HCT116 (cell line): ENCODE results near the gene FRMD3. TPM values are rescaled to one million over a fixed set of nuclear protein-coding genes. Genes with fewer than 3 reads are reported as not detected.

ENCODE experiments used
- ATAC-seq: fragments of 200-7000 bp; cut with Tn5 transposase; 2 replicates; pipeline ENCODE4 v1.9.1; 2020; ENCODE audit warnings: mild to moderate bottlenecking, moderate library complexity
- BruUV-seq: library from RNA; stranded (reverse); fragments of 400-500 nt; replicated peaks from 2 replicates; lab custom pipeline; 2021; lab: Mats Ljungman, UMichigan
- CTCF ChIA-PET: fragments of 300-600 bp; sonication (Branson Sonifier 250); formaldehyde crosslinking; loops from one replicate; lab custom pipeline; 2021; ENCODE audit warnings: antibody characterized with exemption; lab: Charles Lee
- POLR2A ChIA-PET: fragments of 300-600, 350-600 bp; sonication (Branson Sonifier 250); formaldehyde crosslinking; loops from one replicate; lab custom pipeline; 2021; ENCODE audit warnings: antibody characterized with exemption; lab: Charles Lee
- RAD21 ChIA-PET, 2 experiments: fragments of 300-600 bp; sonication (Branson Sonifier 250); formaldehyde crosslinking; loops; one replicate each; lab custom pipeline; 2023; ENCODE audit warnings: low total read pairs in 2 of 2; ENCODE audit not compliant: uncharacterized antibody in 2 of 2, unreplicated experiment in 2 of 2, low non-redundant PET in 1 of 2; lab: Charles Lee
- DNase-seq: peaks from one replicate; pipeline ENCODE4 v3.0.0-alpha.2; 2010; ENCODE audit warnings: low read depth, low spot score
- H2AFZ ChIP-seq: fragments of 200-600 bp; shearing (Covaris generic), sonication (generic); 2 replicates; pipeline ENCODE4 v1.6.1; 2017; ENCODE audit warnings: low read depth, mixed run types, mixed read lengths, antibody characterized with exemption, low read length; ENCODE audit not compliant: poor library complexity, severe bottlenecking
- H3K27ac ChIP-seq: 2 replicates; pipeline ENCODE4 v1.5.1; 2012; ENCODE audit warnings: low read depth, low read length
- H3K27me3 ChIP-seq: fragments of 200-600 bp; sonication (generic); 2 replicates; pipeline ENCODE4 v1.6.1; 2016; ENCODE audit warnings: mixed run types, low read length, mixed read lengths; ENCODE audit not compliant: insufficient read depth
- H3K36me3 ChIP-seq, 2 experiments: fragments of 200-500 bp in 1 of 2; fragments of 200-600 bp in 1 of 2; sonication (Bioruptor generic) in 1 of 2; sonication (generic) in 1 of 2; 2 replicates each; pipeline versions ENCODE4 v1.5.1 to v1.6.1; 2014 to 2016; ENCODE audit warnings: low read length in 2 of 2, inconsistent platforms in 1 of 2, mixed read lengths in 1 of 2, mixed run types in 1 of 2; ENCODE audit not compliant: insufficient read depth in 2 of 2, control insufficient read depth in 1 of 2
- H3K4me1 ChIP-seq, 2 experiments: fragments of 200-600 bp in 1 of 2; sonication (generic) in 1 of 2; 2 replicates each; pipeline versions ENCODE4 v1.5.1 to v1.6.1; 2012 to 2017; ENCODE audit warnings: low read length in 2 of 2, inconsistent platforms in 1 of 2, mild to moderate bottlenecking in 1 of 2, mixed read lengths in 1 of 2, mixed run types in 1 of 2, moderate library complexity in 1 of 2; ENCODE audit not compliant: insufficient read depth in 2 of 2, control insufficient read depth in 1 of 2
- H3K4me2 ChIP-seq: fragments of 200-600 bp; sonication (generic); 2 replicates; pipeline ENCODE4 v1.6.1; 2017; ENCODE audit warnings: mixed run types, low read length, mixed read lengths
- H3K4me3 ChIP-seq, 2 experiments: fragments of 200-600 bp in 1 of 2; sonication (generic) in 1 of 2; replicated peaks in 1 of 2; 2 replicates each; pipeline ENCODE4 v1.5.1; 2011 to 2016; ENCODE audit warnings: low read length in 2 of 2, control low read depth in 1 of 2, low read depth in 1 of 2, mild to moderate bottlenecking in 1 of 2, mixed read lengths in 1 of 2, mixed run types in 1 of 2
- H3K79me2 ChIP-seq: fragments of 200-600 bp; sonication (generic); 2 replicates; pipeline ENCODE4 v1.6.1; 2017; ENCODE audit warnings: mild to moderate bottlenecking, mixed run types, low read length, moderate library complexity, mixed read lengths; ENCODE audit not compliant: insufficient read depth
- H3K9ac ChIP-seq: fragments of 200-600 bp; sonication (generic); 2 replicates; pipeline ENCODE4 v1.6.1; 2016; ENCODE audit warnings: low read length, mixed read lengths
- H3K9me2 ChIP-seq: fragments of 200-600 bp; sonication (generic), shearing (Covaris generic); 2 replicates; pipeline ENCODE4 v1.6.1; 2017; ENCODE audit warnings: mixed run types, mild to moderate bottlenecking, moderate library complexity; ENCODE audit not compliant: insufficient read depth
- H3K9me3 ChIP-seq, 2 experiments: fragments of 200-500 bp in 1 of 2; fragments of 200-600 bp in 1 of 2; sonication (Bioruptor generic) in 1 of 2; sonication (generic) in 1 of 2; 2 replicates each; pipeline ENCODE4 v1.6.1; 2014 to 2017; ENCODE audit warnings: low read length in 2 of 2, mixed read lengths in 2 of 2, inconsistent platforms in 1 of 2, low read depth in 1 of 2, mild to moderate bottlenecking in 1 of 2, mixed run types in 1 of 2, moderate library complexity in 1 of 2; ENCODE audit not compliant: control insufficient read depth in 1 of 2, insufficient read depth in 1 of 2
- H4K20me1 ChIP-seq: fragments of 200-600 bp; sonication (generic), shearing (Covaris generic); 2 replicates; pipeline ENCODE4 v1.6.1; 2017; ENCODE audit warnings: mixed run types, mild to moderate bottlenecking, moderate library complexity; ENCODE audit not compliant: insufficient read depth
- CBX3 ChIP-seq: IDR thresholded peaks from 2 replicates; pipeline ENCODE4 v1.6.1; 2012; ENCODE audit warnings: low read depth
- CEBPB ChIP-seq: IDR thresholded peaks from 2 replicates; pipeline ENCODE4 v1.6.1; 2012; ENCODE audit warnings: low read depth
- CTCF ChIP-seq, 3 experiments: fragments of 200-600 bp in 1 of 3; sonication (generic) in 1 of 3; IDR thresholded peaks in 2 of 3; conservative IDR thresholded peaks in 1 of 3; 2 replicates each; pipeline ENCODE4 v1.5.1; 2012 to 2017; ENCODE audit warnings: low read depth in 2 of 3, low read length in 2 of 3, antibody characterized with exemption in 1 of 3, borderline replicate concordance in 1 of 3, control low read depth in 1 of 3, mild to moderate bottlenecking in 1 of 3, mixed read lengths in 1 of 3, mixed run types in 1 of 3, moderate library complexity in 1 of 3; ENCODE audit not compliant: insufficient read depth in 1 of 3
- EGR1 ChIP-seq: IDR thresholded peaks from 2 replicates; pipeline ENCODE4 v1.6.1; 2012; ENCODE audit warnings: low read depth
- ELF1 ChIP-seq: IDR thresholded peaks from 2 replicates; pipeline ENCODE4 v1.6.1; 2012; ENCODE audit warnings: low read depth, borderline replicate concordance
- EZH2 ChIP-seq: fragments of 200-600 bp; sonication (generic); IDR thresholded peaks from 2 replicates; pipeline ENCODE4 v1.6.1; 2017; ENCODE audit warnings: antibody characterized with exemption, mixed run types
- EZH2phosphoT487 ChIP-seq: fragments of 200-600 bp; IDR thresholded peaks from 2 replicates; pipeline ENCODE4 v1.6.1; 2018; ENCODE audit warnings: antibody characterized with exemption, borderline replicate concordance
- JUND ChIP-seq: IDR thresholded peaks from 2 replicates; pipeline ENCODE4 v1.6.1; 2012
- MAX ChIP-seq: IDR thresholded peaks from 2 replicates; pipeline ENCODE4 v1.6.1; 2012
- REST ChIP-seq: IDR thresholded peaks from 2 replicates; pipeline ENCODE4 v1.6.1; 2012; ENCODE audit warnings: low read depth
- SIN3A ChIP-seq: IDR thresholded peaks from 2 replicates; pipeline ENCODE4 v1.6.1; 2012; ENCODE audit warnings: low read depth
- SP1 ChIP-seq: IDR thresholded peaks from 2 replicates; pipeline ENCODE4 v1.6.1; 2012; ENCODE audit warnings: low read depth
- SRF ChIP-seq: IDR thresholded peaks from 2 replicates; pipeline ENCODE4 v1.6.1; 2012; ENCODE audit warnings: low read depth
- ZBTB33 ChIP-seq: IDR thresholded peaks from 2 replicates; pipeline ENCODE4 v1.6.1; 2011; ENCODE audit warnings: mild to moderate bottlenecking, low read length, moderate library complexity; ENCODE audit not compliant: insufficient replicate concordance; ENCODE audit errors: extremely low read depth
- ZFX ChIP-seq: fragments of 450-650 bp; IDR thresholded peaks from 2 replicates; pipeline ENCODE4 v1.6.1; 2017
- ZNF274 ChIP-seq: fragments of 200-500 bp; sonication (Bioruptor generic); IDR thresholded peaks from 2 replicates; pipeline ENCODE4 v1.6.1; 2014; ENCODE audit warnings: mild to moderate bottlenecking, low read depth, low read length, inconsistent platforms
- intact Hi-C: fragments of 100-400 bp; cut with micrococcal nuclease; formaldehyde crosslinking; loops from 2 replicates; pipeline ENCODE4 v1.10.0; 2022
- total RNA-seq: library from RNA; stranded (reverse); gene quantifications from one replicate; pipeline ENCODE4 v1.2.1, GENCODE V29; 2021; ENCODE audit not compliant: unreplicated experiment

The FRMD3 gene
- total RNA-seq, 1 experiment from 2014 or later = 0.89 TPM

GRCh38 chr9:83435301-83435700, 102.9 kb downstream of the FRMD3 start:
- no peak for ATAC-seq
- no peak for TF ChIP-seq EZH2
- no peak for TF ChIP-seq SIN3A
- TF ChIP-seq ZFX = no peak
- TF ChIP-seq CEBPB = no peak
- TF ChIP-seq CTCF (IDR thresholded peaks at IDR 0.05 in 2 of 3, conservative IDR thresholded peaks at IDR 0.05 in 1 of 3; ENCODE audit: borderline replicate concordance in 1 of 3, insufficient read depth in 1 of 3, low read depth in 2 of 3, low read length in 2 of 3) = no peak
- TF ChIP-seq SP1 = no peak
- no peak for TF ChIP-seq CBX3
- no peak for TF ChIP-seq JUND
- TF ChIP-seq SRF = no peak
- no peak for TF ChIP-seq EZH2phosphoT487
- no peak for TF ChIP-seq MAX
- TF ChIP-seq ZBTB33 = no peak
- TF ChIP-seq ZNF274 = no peak
- TF ChIP-seq REST = no peak
- no peak for TF ChIP-seq EGR1
- TF ChIP-seq ELF1 = no peak
- H3K27ac ChIP-seq = no peak overlapping the region
- no peaks in the 10 kb centered on the region for H3K27me3 ChIP-seq
- BruUV-seq = no TSS peak
- H3K4me3 ChIP-seq = no peak overlapping the region
- intact Hi-C loops = no loop called here
- CTCF ChIA-PET = no interaction called here
- no peaks in the 10 kb centered on the region for H3K36me3 ChIP-seq
- DNase-seq = no peak
- peaks cover 10 to 24% of the 10 kb centered on the region in 2 experiments; a peak in 3 of 4 replicates for H3K4me1 ChIP-seq
- H2AFZ ChIP-seq = no peak overlapping the region
- RAD21 ChIA-PET = no interaction called here
- no peaks in the 10 kb centered on the region for H3K9me2 ChIP-seq
- no peaks in the 10 kb centered on the region for H4K20me1 ChIP-seq
- H3K9me3 ChIP-seq = no peaks in the 10 kb centered on the region
- POLR2A ChIA-PET = no interaction called here
- no peak overlapping the region for H3K9ac ChIP-seq
- no peak overlapping the region for H3K4me2 ChIP-seq
- H3K79me2 ChIP-seq = no peaks in the 10 kb centered on the region
